Gastrocnemius medialis (tissue), 4 donors: ENCODE measurements around the gene MCF2L2. TPM values are rescaled to one million over a fixed set of nuclear protein-coding genes. Genes with fewer than 3 reads are reported as not detected.

Experiments
- ATAC-seq, 2 donors: fragments of 150-250 bp; one replicate each; pipeline ENCODE4 v1.9.1; 2016
- DNase-seq, 2 donors: peaks; one replicate each; pipeline ENCODE4 v3.0.0-alpha.2; 2019
- H3K27ac ChIP-seq, 4 donors: fragments of 200-600 bp; sonication (generic); 1 replicate in 1 of 4; 2 replicates in 3 of 4; pipeline ENCODE4 v1.5.1; 2016 to 2018; ENCODE audit warnings: mild to moderate bottlenecking in 2 of 4, moderate library complexity in 1 of 4
- H3K27me3 ChIP-seq, 3 donors: fragments of 200-600 bp; sonication (generic) in 2 of 3; 1 replicate in 1 of 3; 2 replicates in 2 of 3; pipeline versions ENCODE4 v1.5.1 to v1.6.0; 2016 to 2019; ENCODE audit warnings: mild to moderate bottlenecking in 1 of 3, moderate library complexity in 1 of 3
- H3K36me3 ChIP-seq, 2 donors: fragments of 200-600 bp; sonication (generic) in 1 of 2; one replicate each; pipeline ENCODE4 v1.5.1; 2017 to 2018
- H3K4me1 ChIP-seq, 2 donors: fragments of 200-600 bp; sonication (generic) in 1 of 2; one replicate each; pipeline ENCODE4 v1.5.1; 2016 to 2017; ENCODE audit warnings: mild to moderate bottlenecking in 2 of 2
- H3K4me3 ChIP-seq, 4 donors: fragments of 200-600 bp; sonication (generic) in 3 of 4; 1 replicate in 1 of 4; 2 replicates in 3 of 4; pipeline ENCODE4 v1.5.1; 2016 to 2019; ENCODE audit warnings: mild to moderate bottlenecking in 2 of 4
- H3K9me3 ChIP-seq, 3 donors: fragments of 200-600 bp; sonication (generic) in 2 of 3; 1 replicate in 1 of 3; 2 replicates in 2 of 3; pipeline ENCODE4 v1.5.1; 2016 to 2019
- POLR2A ChIP-seq, 2 donors: fragments of 450-650 bp; IDR thresholded peaks; one replicate each; pipeline ENCODE4 v1.6.1; 2017; ENCODE audit warnings: antibody characterized with exemption in 2 of 2, mild to moderate bottlenecking in 2 of 2, moderate library complexity in 2 of 2
- in situ Hi-C, 4 donors: fragments of 200-750 bp; cut with MboI; loops; one replicate each; pipeline versions ENCODE4 v1.15.0 to v1.8.0; 2017; ENCODE audit warnings: low sequenced_read_pairs in 4 of 4
- intact Hi-C: fragments of 100-400 bp; cut with DNase I; formaldehyde crosslinking; loops from one replicate; pipeline ENCODE4 v1.15.1; 2023; ENCODE audit warnings: low total_unique reads
- total RNA-seq, 4 donors: library from RNA; depleted of rRNA; stranded (reverse); fragments of >200 nt; gene quantifications; one replicate each; pipeline versions ENCODE4 v1.1.0 to v1.2.3, GENCODE V29; 2016
- TF ChIP-seq, protein P1 (sequence below), 5 experiments: fragments of 450-650 bp in 3 of 5; fragments of 200-600 bp in 2 of 5; sonication (generic) in 2 of 5; IDR thresholded peaks in 4 of 5; conservative IDR thresholded peaks in 1 of 5; 1 replicate in 4 of 5; 2 replicates in 1 of 5; pipeline ENCODE4 v1.5.1; 2016 to 2019; ENCODE audit warnings: antibody characterized with exemption in 5 of 5, mild to moderate bottlenecking in 3 of 5, moderate library complexity in 3 of 5

Gene MCF2L2
- total RNA-seq, 4 donors from 2014 or later, result 0.27 to 0.61 (median 0.46) TPM

DNA sequence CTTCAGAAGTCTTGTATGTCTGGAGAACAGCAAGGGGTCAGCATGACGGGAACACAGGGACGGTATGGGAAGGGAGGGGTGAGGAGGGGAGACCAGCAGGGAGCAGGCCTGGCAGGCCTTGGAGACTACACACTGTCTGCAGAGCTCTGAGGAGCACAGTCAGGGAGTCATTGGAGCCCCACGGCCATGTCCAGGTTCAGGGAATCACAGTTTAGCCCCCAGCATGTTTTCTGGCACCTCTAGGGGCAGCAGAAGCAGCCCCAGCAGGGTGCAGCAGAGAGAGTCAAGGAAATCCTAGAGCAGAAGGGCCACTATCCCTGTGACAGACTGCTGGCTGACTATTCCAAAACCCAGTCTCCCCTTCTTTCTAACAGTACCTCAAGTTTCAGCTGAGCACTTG lies 269.1 kb downstream of the MCF2L2 start:
- Histone ChIP-seq H3K4me1 (no peaks in the 10 kb centered on the region), H3K27ac (no peak overlapping the region), H3K36me3 (no peaks in the 10 kb centered on the region), H3K9me3 (no peaks in the 10 kb centered on the region), H3K27me3 (peaks cover 0 to 21% (median 19%) of the 10 kb centered on the region in 3 donors), H3K4me3 (no peak overlapping the region)
- no peak for ATAC-seq
- no peak for TF ChIP-seq POLR2A (IDR thresholded peaks at IDR 0.05)
- TF ChIP-seq, protein P1, sequence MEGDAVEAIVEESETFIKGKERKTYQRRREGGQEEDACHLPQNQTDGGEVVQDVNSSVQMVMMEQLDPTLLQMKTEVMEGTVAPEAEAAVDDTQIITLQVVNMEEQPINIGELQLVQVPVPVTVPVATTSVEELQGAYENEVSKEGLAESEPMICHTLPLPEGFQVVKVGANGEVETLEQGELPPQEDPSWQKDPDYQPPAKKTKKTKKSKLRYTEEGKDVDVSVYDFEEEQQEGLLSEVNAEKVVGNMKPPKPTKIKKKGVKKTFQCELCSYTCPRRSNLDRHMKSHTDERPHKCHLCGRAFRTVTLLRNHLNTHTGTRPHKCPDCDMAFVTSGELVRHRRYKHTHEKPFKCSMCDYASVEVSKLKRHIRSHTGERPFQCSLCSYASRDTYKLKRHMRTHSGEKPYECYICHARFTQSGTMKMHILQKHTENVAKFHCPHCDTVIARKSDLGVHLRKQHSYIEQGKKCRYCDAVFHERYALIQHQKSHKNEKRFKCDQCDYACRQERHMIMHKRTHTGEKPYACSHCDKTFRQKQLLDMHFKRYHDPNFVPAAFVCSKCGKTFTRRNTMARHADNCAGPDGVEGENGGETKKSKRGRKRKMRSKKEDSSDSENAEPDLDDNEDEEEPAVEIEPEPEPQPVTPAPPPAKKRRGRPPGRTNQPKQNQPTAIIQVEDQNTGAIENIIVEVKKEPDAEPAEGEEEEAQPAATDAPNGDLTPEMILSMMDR (IDR thresholded peaks at IDR 0.05 in 4 of 5, conservative IDR thresholded peaks at IDR 0.05 in 1 of 5), result no peak
- no peak for DNase-seq
- in situ Hi-C loops (no loop called here), intact Hi-C loops (no loop called here)

DNA sequence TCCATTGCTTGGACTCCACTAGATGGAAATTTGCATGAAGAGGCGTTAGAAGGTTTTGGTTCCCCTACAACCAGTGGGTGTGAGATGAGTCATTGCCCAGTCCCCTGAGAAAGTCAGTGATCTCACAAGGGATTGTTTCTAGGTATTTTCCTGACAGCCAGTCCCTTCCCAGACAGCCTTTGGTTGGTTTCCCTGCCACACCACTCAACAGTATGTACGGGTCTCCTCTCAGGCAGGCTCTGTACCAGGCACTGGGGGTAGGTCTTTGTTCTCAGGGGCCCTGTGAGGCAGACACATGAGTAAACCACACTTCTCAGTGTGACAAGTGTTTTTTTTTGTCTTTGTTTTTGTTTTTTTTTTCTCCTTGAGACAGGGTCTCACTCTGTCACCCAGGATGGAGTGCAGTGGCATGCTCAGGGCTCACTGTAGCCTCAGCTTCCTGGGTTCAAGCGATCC lies 269.8 kb downstream of the MCF2L2 start:
- no peaks in the 10 kb centered on the region for H3K9me3 ChIP-seq
- ATAC-seq (no peak), DNase-seq (no peak)
- H3K27ac ChIP-seq, result no peak overlapping the region
- no peaks in the 10 kb centered on the region for H3K4me1 ChIP-seq
- TF ChIP-seq, protein P1 (IDR thresholded peaks at IDR 0.05 in 4 of 5, conservative IDR thresholded peaks at IDR 0.05 in 1 of 5), result no peak
- TF ChIP-seq POLR2A (IDR thresholded peaks at IDR 0.05), result no peak
- in situ Hi-C loops (no loop called here), intact Hi-C loops (no loop called here)
- peaks cover 0 to 19% (median 17%) of the 10 kb centered on the region in 3 donors for H3K27me3 ChIP-seq
- no peak overlapping the region for H3K4me3 ChIP-seq
- no peaks in the 10 kb centered on the region for H3K36me3 ChIP-seq

DNA sequence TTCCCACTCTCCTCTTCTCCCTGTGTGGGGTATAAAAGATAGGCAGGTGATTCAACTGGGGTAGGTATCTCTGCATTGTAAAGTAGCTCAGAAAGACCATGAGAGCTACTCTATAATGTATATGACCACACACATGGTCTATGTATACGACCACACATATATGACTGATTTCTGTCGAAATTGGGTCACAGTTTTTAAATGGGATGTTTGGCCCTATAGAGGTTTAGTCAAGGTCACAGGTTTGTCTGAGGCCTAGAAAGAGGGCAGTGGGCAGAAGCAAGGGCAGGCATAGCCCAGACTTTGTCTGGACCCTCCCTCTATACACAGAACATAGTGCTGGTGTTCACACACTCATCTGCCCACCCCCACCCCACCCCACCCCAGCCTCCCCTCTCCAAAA lies 270.3 kb downstream of the MCF2L2 start:
- H3K27me3 ChIP-seq, result peaks cover 0 to 14% (median 13%) of the 10 kb centered on the region in 3 donors
- intact Hi-C loops (no loop called here), in situ Hi-C loops (no loop called here)
- no peaks in the 10 kb centered on the region for H3K36me3 ChIP-seq
- H3K4me1 ChIP-seq, result no peaks in the 10 kb centered on the region
- no peak overlapping the region for H3K4me3 ChIP-seq
- TF ChIP-seq, protein P1 (IDR thresholded peaks at IDR 0.05 in 4 of 5, conservative IDR thresholded peaks at IDR 0.05 in 1 of 5), result no peak
- no peak for TF ChIP-seq POLR2A (IDR thresholded peaks at IDR 0.05)
- no peaks in the 10 kb centered on the region for H3K9me3 ChIP-seq
- DNase-seq (no peak), ATAC-seq (no peak)
- no peak overlapping the region for H3K27ac ChIP-seq

DNA sequence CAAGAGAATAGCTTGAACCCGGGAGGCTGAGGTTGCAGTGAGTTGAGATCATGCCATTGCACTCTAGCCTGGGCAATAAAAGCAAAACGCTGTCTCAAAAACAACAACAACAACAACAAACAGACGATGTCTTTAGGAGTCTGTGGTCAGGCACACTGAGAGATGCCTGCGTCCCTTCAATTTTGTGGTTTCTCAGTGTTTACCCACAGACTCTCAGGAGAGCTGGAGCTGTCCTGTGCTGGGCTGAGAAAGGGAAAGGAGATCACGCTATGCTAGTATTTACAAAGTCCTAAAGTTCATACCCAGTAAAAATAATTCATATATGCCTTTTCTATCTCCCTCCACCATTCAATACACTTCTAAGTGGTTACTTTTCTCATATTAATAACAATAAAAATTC lies 272.2 kb downstream of the MCF2L2 start:
- Histone ChIP-seq H3K9me3 (no peaks in the 10 kb centered on the region), H3K36me3 (no peaks in the 10 kb centered on the region), H3K4me3 (no peak overlapping the region), H3K27me3 (peaks cover 0 to 1% (median 0%) of the 10 kb centered on the region in 3 donors), H3K27ac (no peak overlapping the region), H3K4me1 (no peaks in the 10 kb centered on the region)
- DNase-seq (no peak), ATAC-seq (no peak)
- intact Hi-C loops, result no loop called here
- TF ChIP-seq, protein P1 (IDR thresholded peaks at IDR 0.05 in 4 of 5, conservative IDR thresholded peaks at IDR 0.05 in 1 of 5), result no peak
- TF ChIP-seq POLR2A (IDR thresholded peaks at IDR 0.05), result no peak
- in situ Hi-C loops, result no loop called here

DNA sequence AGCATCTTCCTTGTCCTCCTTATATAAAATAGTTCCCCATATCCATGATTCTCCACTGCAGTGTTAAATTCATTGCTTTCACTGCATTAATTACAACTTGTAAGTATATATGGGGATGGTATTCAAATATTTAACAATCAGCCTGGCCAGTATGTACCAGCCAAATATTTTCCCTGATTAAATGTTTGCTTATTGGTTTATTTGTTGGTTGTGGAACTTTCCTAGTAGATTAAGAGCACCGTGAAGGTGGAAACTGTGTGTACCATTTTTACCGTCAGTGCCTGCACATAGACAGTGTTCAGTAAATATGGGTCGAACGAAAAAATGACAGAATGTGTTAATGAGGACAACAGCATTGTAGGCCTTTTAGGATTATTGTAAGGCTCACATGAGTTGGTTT lies 272.9 kb downstream of the MCF2L2 start:
- H3K4me3 ChIP-seq, result no peak overlapping the region
- intact Hi-C loops (no loop called here), in situ Hi-C loops (no loop called here)
- ATAC-seq (no peak), DNase-seq (no peak)
- no peaks in the 10 kb centered on the region for H3K27me3 ChIP-seq
- H3K27ac ChIP-seq, result no peak overlapping the region
- no peaks in the 10 kb centered on the region for H3K9me3 ChIP-seq
- TF ChIP-seq POLR2A (IDR thresholded peaks at IDR 0.05), result no peak
- TF ChIP-seq, protein P1 (IDR thresholded peaks at IDR 0.05 in 4 of 5, conservative IDR thresholded peaks at IDR 0.05 in 1 of 5), result no peak
- no peaks in the 10 kb centered on the region for H3K4me1 ChIP-seq
- H3K36me3 ChIP-seq, result no peaks in the 10 kb centered on the region
